OCI-LY3 (cell line): Measurements from ENCODE around the gene MRPL52.
"Not testable (repeated sequence)": the region's sequence is repeated elsewhere in the genome, so short reads cannot be mapped to it uniquely, and the experiment has no call there.

Source experiments
- EZH2phosphoT487 ChIP-seq: fragments of 200-600 bp; shearing (Covaris generic); IDR thresholded peaks from 2 replicates; pipeline ENCODE4 v1.6.1; 2018; ENCODE audit warnings: antibody characterized with exemption, mixed run types, low read depth
- TF ChIP-seq, protein P1 (sequence below): fragments of 200-600, 300-600 bp; sonication (generic); IDR thresholded peaks from 2 replicates; pipeline ENCODE4 v1.5.1; 2014; ENCODE audit warnings: antibody characterized with exemption, low read length, low read depth

DNA sequence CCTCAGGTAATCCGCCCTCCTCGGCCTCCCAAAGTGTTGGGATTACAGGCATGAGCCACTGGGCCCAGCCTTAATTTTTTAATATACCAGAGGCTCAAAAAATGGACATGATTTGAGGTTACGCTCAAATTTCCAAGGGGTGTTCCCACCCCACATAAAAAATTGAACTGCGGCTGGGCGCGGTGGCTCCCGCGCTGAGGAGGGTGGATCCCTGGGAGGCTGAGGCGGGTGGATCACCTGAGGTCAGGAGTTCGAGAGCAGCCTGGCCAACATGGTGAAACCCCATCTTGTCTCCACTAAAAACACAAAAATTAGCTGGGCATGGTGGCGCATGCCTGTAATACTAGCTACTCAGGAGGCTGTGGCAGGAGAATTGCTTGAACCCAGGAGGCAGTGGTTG lies 24.6 kb downstream of the MRPL52 start:
- TF ChIP-seq, protein P1, sequence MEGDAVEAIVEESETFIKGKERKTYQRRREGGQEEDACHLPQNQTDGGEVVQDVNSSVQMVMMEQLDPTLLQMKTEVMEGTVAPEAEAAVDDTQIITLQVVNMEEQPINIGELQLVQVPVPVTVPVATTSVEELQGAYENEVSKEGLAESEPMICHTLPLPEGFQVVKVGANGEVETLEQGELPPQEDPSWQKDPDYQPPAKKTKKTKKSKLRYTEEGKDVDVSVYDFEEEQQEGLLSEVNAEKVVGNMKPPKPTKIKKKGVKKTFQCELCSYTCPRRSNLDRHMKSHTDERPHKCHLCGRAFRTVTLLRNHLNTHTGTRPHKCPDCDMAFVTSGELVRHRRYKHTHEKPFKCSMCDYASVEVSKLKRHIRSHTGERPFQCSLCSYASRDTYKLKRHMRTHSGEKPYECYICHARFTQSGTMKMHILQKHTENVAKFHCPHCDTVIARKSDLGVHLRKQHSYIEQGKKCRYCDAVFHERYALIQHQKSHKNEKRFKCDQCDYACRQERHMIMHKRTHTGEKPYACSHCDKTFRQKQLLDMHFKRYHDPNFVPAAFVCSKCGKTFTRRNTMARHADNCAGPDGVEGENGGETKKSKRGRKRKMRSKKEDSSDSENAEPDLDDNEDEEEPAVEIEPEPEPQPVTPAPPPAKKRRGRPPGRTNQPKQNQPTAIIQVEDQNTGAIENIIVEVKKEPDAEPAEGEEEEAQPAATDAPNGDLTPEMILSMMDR = not testable (repeated sequence)
- TF ChIP-seq EZH2phosphoT487 = not testable (repeated sequence)
